Measurements from ENCODE around the gene ADAM12.

ADAM12 gene

DNA sequence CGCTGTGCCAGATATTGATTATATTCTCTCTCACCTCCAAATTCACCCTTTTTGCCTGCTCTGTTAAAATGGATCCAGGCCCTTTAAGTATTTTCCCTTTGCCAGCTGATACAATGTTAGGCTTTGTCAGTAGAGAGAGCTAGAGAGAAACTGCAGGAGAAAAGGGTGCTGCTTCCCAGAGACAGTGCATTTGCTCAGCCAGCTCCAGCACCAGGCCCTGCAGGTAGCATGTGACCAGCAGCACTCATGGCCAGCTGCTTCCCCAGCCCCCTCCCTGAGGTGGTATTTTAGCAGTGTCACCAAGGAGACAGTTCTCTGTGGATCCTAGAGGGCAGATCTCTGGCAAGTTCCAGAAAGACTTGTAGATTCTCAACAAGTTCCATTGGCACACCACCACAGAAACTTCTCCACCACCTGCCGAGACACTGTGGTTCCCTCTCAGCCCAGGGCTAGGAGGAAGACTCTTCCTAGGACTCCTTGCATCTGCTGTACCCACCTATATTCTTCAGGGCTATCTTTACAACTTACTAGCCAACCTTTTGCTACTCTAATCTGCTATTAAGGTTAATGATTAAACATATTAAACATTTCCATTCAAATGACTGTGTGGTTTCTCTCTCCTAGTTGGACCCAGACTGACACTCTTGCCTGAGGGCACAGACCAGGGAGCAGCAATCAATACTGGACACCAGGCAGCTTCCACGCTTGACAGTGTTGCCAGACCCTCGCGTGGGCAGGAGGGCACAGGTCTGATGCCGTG lies 35.6 kb upstream of the ADAM12 start:
- Histone ChIP-seq H3K9ac (ENCODE audit: low read depth, low read length) (no peak overlapping the region), H3K27me3 (ENCODE audit: control insufficient read depth, insufficient read depth, low read length) (no peaks in the 10 kb centered on the region), H3K9me3 (ENCODE audit: control insufficient read depth, insufficient read depth, low read length) (peaks cover 3% of the 10 kb centered on the region), H3K4me3 (ENCODE audit: low read depth, low read length) (no peak overlapping the region), H3K4me1 (ENCODE audit: control insufficient read depth, insufficient read depth, low read length) (no peaks in the 10 kb centered on the region), H3K36me3 (ENCODE audit: control insufficient read depth, insufficient read depth, low read length) (no peaks in the 10 kb centered on the region)

DNA sequence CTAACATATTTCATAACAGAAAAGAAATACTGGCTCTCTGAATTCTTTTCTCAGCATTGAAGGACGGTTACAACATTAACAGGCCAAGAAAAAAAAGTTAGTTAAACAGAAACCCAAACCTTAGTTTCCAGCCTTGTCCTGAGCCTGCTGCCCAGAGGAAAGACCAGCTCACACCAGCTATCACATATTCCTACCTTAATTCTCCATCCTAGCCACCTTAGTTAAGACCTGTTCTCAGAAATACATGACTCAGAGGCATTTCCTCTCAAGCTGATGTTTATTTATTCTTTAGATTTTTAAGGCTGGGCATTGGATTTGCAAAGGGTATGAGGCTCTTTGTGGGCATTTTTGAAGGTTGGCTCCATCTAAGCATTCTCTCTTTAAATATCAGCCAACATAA lies 34.3 kb upstream of the ADAM12 start:
- H3K9me3 ChIP-seq (ENCODE audit: control insufficient read depth, insufficient read depth, low read length): peaks cover 3% of the 10 kb centered on the region
- no peak overlapping the region for H3K4me3 ChIP-seq (ENCODE audit: low read depth, low read length)
- H3K27me3 ChIP-seq (ENCODE audit: control insufficient read depth, insufficient read depth, low read length): no peaks in the 10 kb centered on the region
- no peak overlapping the region for H3K9ac ChIP-seq (ENCODE audit: low read depth, low read length)
- H3K4me1 ChIP-seq (ENCODE audit: control insufficient read depth, insufficient read depth, low read length): no peaks in the 10 kb centered on the region
- H3K36me3 ChIP-seq (ENCODE audit: control insufficient read depth, insufficient read depth, low read length): no peaks in the 10 kb centered on the region

DNA sequence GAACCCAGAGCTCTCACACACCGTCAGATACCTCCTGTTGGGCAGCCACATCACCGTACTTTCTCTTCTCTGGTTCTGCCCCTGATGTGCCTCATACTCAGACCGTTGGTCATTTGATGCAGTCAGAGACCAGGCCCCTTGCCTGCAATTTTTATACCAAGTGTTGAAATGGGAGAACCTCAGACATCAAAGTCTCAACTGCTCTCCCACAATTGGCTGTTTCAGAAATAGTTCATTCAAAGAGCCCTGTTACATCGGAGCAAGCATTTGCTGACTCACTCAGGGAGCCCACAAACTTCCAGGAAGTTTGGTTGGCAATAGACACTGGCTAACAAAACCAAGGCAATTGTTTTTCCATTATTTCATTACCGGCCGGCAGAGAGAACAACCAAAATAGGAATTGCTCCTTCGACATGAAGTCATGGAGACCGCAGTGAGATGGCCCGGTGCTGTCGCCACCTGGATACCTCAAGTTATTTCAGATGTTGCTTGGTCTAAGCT lies 33.5 kb upstream of the ADAM12 start:
- H3K4me1 ChIP-seq (ENCODE audit: control insufficient read depth, insufficient read depth, low read length): no peaks in the 10 kb centered on the region
- no peaks in the 10 kb centered on the region for H3K27me3 ChIP-seq (ENCODE audit: control insufficient read depth, insufficient read depth, low read length)
- H3K4me3 ChIP-seq (ENCODE audit: low read depth, low read length): no peak overlapping the region
- H3K9ac ChIP-seq (ENCODE audit: low read depth, low read length): no peak overlapping the region
- H3K36me3 ChIP-seq (ENCODE audit: control insufficient read depth, insufficient read depth, low read length): no peaks in the 10 kb centered on the region
- peaks cover 3% of the 10 kb centered on the region for H3K9me3 ChIP-seq (ENCODE audit: control insufficient read depth, insufficient read depth, low read length)

DNA sequence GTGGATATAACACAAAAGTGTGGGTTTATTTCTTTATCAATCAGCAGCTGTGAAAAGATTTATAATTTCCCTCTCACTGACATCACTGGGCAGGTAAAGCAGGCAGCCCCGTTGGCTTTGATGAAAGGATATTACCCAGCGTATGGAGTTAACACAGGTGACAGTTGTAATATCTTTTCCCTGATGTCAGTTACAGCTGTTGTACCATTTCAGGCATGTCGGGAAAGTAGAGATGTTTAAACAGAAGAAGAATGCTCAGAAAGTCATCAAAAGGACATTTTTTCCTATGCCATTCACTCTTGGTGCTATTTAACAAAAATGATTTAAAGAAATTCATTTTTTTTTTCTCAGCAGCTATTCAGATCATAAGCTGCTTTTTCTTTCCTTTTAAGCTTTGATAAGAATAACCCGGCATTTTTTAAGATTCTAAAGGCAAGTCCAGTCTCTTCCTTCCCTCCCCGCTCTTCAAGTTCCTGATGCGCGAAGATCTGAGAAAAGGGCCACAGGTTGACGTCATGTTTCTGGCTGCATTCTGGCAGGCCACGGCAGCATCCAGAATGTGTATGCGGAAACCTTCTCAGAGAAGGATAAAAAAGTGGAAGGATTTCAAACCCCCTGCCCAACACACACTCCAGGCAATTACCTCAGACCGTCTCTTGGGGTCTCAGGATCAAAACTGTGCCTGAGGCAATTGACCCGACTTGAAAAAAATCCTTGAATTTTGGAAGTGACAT lies 32.5 kb upstream of the ADAM12 start:
- Histone ChIP-seq H3K4me3 (ENCODE audit: low read depth, low read length) (no peak overlapping the region), H3K9ac (ENCODE audit: low read depth, low read length) (no peak overlapping the region), H3K9me3 (ENCODE audit: control insufficient read depth, insufficient read depth, low read length) (peaks cover 3% of the 10 kb centered on the region), H3K36me3 (ENCODE audit: control insufficient read depth, insufficient read depth, low read length) (no peaks in the 10 kb centered on the region), H3K27me3 (ENCODE audit: control insufficient read depth, insufficient read depth, low read length) (no peaks in the 10 kb centered on the region), H3K4me1 (ENCODE audit: control insufficient read depth, insufficient read depth, low read length) (no peaks in the 10 kb centered on the region)

DNA sequence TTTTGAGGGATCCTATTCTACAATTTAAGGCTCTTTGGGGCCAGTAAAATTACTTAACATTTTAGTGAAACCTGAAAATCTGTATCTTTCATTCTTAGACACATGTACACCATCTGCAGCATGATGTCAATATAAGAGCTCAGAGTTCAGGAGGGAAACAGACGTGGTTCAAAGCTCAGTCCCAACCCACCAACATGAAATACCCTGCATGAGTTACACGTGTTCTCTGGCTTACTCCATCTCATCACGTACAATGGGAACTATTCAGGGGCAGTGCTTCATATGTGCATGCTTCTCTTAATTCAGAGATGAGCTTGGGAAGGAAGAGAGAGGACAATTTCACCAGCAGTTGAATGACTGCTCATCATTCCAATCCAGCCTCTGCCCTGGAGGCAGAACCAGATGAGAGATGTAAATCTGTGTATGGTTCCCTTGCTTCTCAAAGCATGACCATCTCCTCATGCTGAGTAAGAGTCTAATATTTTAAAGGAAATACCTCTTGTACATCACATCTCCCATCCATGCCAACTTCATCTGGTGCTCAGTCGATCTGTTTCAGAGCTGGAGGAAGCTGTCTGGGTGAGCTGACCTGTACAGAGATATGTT lies 29.0 kb upstream of the ADAM12 start:
- Histone ChIP-seq H3K9ac (ENCODE audit: low read depth, low read length) (no peak overlapping the region), H3K4me1 (ENCODE audit: control insufficient read depth, insufficient read depth, low read length) (no peaks in the 10 kb centered on the region), H3K36me3 (ENCODE audit: control insufficient read depth, insufficient read depth, low read length) (no peaks in the 10 kb centered on the region), H3K4me3 (ENCODE audit: low read depth, low read length) (no peak overlapping the region), H3K9me3 (ENCODE audit: control insufficient read depth, insufficient read depth, low read length) (no peaks in the 10 kb centered on the region), H3K27me3 (ENCODE audit: control insufficient read depth, insufficient read depth, low read length) (no peaks in the 10 kb centered on the region)

DNA sequence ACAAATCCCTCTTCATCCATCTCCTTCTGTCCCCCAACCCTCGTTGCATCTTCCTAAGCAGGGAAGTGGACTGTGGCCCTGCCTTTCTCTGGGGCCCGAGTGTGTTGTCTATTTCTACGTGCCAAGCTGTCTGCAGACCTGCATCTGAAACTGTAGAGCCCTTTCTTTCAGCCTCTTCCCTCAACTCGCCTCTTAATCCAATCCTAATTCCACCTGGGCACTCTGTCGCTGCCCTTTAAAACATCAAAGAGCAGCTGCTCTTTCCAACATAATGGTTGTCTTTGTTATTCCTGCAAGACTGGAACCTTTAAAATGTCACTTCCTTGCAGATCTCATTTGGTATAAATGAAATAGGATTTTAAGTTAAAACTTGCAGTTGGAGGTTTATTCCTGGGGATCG lies 21.5 kb upstream of the ADAM12 start:
- H3K36me3 ChIP-seq (ENCODE audit: control insufficient read depth, insufficient read depth, low read length): no peaks in the 10 kb centered on the region
- no peaks in the 10 kb centered on the region for H3K27me3 ChIP-seq (ENCODE audit: control insufficient read depth, insufficient read depth, low read length)
- H3K4me1 ChIP-seq (ENCODE audit: control insufficient read depth, insufficient read depth, low read length): no peaks in the 10 kb centered on the region
- no peak overlapping the region for H3K4me3 ChIP-seq (ENCODE audit: low read depth, low read length)
- no peak overlapping the region for H3K9ac ChIP-seq (ENCODE audit: low read depth, low read length)
- H3K9me3 ChIP-seq (ENCODE audit: control insufficient read depth, insufficient read depth, low read length): no peaks in the 10 kb centered on the region

DNA sequence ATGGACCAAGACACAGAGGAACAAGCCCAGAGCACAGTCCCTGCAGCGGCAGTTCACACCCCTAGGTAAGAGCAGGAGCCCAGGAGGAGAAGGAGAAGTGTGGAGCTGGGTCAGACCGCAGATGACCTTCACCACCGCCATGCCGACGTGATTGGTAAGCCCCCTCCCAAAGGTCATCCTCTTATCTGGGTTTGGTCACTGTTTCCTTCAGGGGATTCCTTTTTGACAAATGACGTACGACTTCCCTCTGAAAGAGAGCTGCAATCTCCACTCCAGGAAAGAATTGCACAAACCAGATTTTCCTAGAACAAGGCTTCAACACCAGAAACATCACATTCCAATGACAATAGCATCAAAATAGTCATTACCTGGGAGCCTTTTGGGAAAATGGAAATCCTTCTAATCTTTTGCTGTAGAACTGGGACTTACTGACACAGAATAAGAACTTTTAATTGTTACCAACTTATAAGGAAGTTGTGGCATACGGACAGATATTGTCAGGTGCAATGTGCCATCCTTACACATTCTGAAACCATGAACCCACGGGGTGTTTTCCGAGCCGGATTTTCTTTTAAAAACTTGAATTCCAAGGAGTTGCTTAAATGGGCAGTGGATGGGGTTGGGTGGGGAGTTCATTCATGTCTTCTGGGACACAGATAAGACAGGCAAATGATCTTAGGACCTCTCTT lies 20.8 kb upstream of the ADAM12 start:
- no peaks in the 10 kb centered on the region for H3K36me3 ChIP-seq (ENCODE audit: control insufficient read depth, insufficient read depth, low read length)
- no peaks in the 10 kb centered on the region for H3K4me1 ChIP-seq (ENCODE audit: control insufficient read depth, insufficient read depth, low read length)
- H3K27me3 ChIP-seq (ENCODE audit: control insufficient read depth, insufficient read depth, low read length): no peaks in the 10 kb centered on the region
- no peak overlapping the region for H3K4me3 ChIP-seq (ENCODE audit: low read depth, low read length)
- H3K9me3 ChIP-seq (ENCODE audit: control insufficient read depth, insufficient read depth, low read length): no peaks in the 10 kb centered on the region
- no peak overlapping the region for H3K9ac ChIP-seq (ENCODE audit: low read depth, low read length)

DNA sequence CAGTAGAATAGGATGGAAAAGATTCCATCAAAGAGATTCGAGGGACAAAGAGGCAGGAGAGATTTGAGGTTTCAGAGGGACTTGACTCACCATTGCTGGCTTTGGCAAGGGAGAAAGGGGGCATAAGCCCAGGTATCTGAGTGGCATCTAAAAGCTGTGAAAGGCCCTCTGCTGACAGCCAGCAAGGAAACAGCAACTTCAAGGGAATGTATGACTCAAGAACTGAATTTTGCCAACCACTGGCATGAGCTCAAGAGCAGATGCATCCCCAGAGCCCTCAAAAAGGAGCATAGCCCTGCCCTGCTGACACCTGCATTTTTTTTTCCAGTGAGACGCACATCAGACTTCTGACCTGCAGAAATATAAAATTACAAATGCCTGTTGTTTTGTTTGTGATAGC lies 19.6 kb upstream of the ADAM12 start:
- H3K4me3 ChIP-seq (ENCODE audit: low read depth, low read length): no peak overlapping the region
- H3K4me1 ChIP-seq (ENCODE audit: control insufficient read depth, insufficient read depth, low read length): no peaks in the 10 kb centered on the region
- H3K9me3 ChIP-seq (ENCODE audit: control insufficient read depth, insufficient read depth, low read length): no peaks in the 10 kb centered on the region
- no peak overlapping the region for H3K9ac ChIP-seq (ENCODE audit: low read depth, low read length)
- H3K27me3 ChIP-seq (ENCODE audit: control insufficient read depth, insufficient read depth, low read length): no peaks in the 10 kb centered on the region
- H3K36me3 ChIP-seq (ENCODE audit: control insufficient read depth, insufficient read depth, low read length): no peaks in the 10 kb centered on the region

DNA sequence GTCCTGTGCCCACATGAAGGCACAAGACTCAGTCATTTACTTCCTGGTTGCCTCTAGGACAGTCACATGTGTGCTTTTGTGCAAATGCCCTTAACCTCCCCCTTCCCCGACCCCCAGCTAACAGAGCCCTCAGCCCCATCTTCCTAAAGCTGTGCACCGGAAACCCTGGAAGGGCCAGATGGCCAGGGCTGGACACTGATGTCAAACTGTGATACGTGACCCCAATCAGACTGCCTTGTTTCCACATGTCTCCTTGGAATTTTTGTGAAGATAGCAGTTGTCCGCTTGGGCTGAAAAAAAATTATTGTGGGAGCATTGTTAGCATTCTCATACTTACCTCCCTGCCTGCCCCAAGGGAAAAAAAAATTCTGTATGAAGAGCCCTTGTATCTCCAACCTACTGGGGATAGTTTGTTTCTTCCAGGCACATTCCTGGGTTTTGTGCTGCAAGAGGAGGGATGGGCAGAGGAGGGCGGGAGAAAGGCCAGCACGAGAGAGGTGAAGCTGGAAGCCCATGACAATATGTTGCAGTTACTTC lies 17.0 kb upstream of the ADAM12 start:
- no peak overlapping the region for H3K4me3 ChIP-seq (ENCODE audit: low read depth, low read length)
- no peaks in the 10 kb centered on the region for H3K36me3 ChIP-seq (ENCODE audit: control insufficient read depth, insufficient read depth, low read length)
- no peaks in the 10 kb centered on the region for H3K9me3 ChIP-seq (ENCODE audit: control insufficient read depth, insufficient read depth, low read length)
- H3K4me1 ChIP-seq (ENCODE audit: control insufficient read depth, insufficient read depth, low read length): no peaks in the 10 kb centered on the region
- no peak overlapping the region for H3K9ac ChIP-seq (ENCODE audit: low read depth, low read length)
- no peaks in the 10 kb centered on the region for H3K27me3 ChIP-seq (ENCODE audit: control insufficient read depth, insufficient read depth, low read length)

DNA sequence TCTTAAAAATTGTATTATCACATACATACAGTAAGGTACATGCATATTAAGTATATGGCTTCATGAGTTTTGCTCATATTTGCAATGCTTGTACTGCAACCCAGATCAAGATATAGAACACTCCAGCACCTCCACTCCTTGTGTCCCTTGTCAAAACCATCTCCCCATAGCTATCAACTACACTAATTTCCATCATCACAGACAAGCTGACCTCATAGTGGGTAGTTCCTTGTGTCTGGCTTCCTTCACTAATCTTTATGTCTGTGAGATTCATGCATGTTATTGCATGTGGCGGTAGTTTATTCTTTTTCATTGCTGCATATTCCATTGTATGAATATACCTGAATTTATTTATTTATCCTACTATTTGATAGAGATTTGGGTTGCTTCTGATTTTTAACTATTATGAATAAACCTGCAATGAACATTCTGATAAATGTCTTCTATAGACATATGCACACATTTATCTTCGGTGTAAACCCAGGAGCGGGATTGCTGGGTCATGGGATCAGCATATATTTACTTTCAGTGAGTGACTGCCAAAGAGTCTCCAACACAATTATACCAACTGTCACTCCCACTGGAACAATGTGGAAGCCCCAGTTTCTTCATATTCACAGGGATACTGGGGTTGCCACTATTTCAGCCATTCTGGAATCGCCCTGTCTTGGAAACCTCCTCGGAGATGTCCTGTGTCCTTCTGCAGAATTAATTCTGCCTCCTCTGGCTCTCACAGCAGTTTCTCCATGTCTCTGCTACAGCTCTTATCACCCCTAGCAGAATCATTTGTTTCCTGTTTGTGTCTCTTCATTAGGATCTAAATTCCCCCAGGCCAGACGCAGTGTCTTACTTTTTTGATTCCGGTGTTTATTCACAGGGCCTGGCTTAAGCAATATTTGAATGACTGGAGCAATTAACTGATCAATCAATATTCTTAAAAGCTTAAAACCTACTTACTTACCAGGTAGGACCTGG lies 14.7 kb upstream of the ADAM12 start:
- no peaks in the 10 kb centered on the region for H3K27me3 ChIP-seq (ENCODE audit: control insufficient read depth, insufficient read depth, low read length)
- no peaks in the 10 kb centered on the region for H3K36me3 ChIP-seq (ENCODE audit: control insufficient read depth, insufficient read depth, low read length)
- H3K4me3 ChIP-seq (ENCODE audit: low read depth, low read length): no peak overlapping the region
- H3K9me3 ChIP-seq (ENCODE audit: control insufficient read depth, insufficient read depth, low read length): no peaks in the 10 kb centered on the region
- H3K9ac ChIP-seq (ENCODE audit: low read depth, low read length): no peak overlapping the region
- H3K4me1 ChIP-seq (ENCODE audit: control insufficient read depth, insufficient read depth, low read length): no peaks in the 10 kb centered on the region

Measured in iPS-15b (cell line).